Lower leg skin (tissue), 4 donors: ENCODE results near the gene KMT2C. TPM values are rescaled to one million over a fixed set of nuclear protein-coding genes. Genes with fewer than 3 reads are reported as not detected.

ENCODE experiments used
- DNase-seq, 2 donors: peaks; one replicate each; pipeline ENCODE4 v3.0.0-alpha.2; 2019; ENCODE audit warnings: low spot score in 2 of 2
- H3K4me3 ChIP-seq: fragments of 200-600 bp; sonication (generic); 2 replicates; pipeline ENCODE4 v1.5.1; 2017; ENCODE audit warnings: mild to moderate bottlenecking, low read depth; ENCODE audit not compliant: poor library complexity, severe bottlenecking
- CTCF ChIP-seq, 3 donors: fragments of 450-650 bp; IDR thresholded peaks; one replicate each; pipeline ENCODE4 v1.5.1; 2016; ENCODE audit warnings: antibody characterized with exemption in 3 of 3, mild to moderate bottlenecking in 3 of 3, moderate library complexity in 2 of 3
- POLR2A ChIP-seq, 2 donors: fragments of 450-650 bp; IDR thresholded peaks; one replicate each; pipeline ENCODE4 v1.6.1; 2016 to 2017; ENCODE audit warnings: antibody characterized with exemption in 2 of 2, mild to moderate bottlenecking in 1 of 2, moderate library complexity in 1 of 2
- WGBS, 2 donors: methylation state at CpG; one replicate each; pipeline ENCODE4 v1.1.5; 2018; 5-methylcytosine and 5-hydroxymethylcytosine counted together
- intact Hi-C: fragments of 100-400 bp; cut with DNase I; formaldehyde crosslinking; loops from one replicate; pipeline ENCODE4 v1.15.0; 2023; ENCODE audit warnings: low total_unique reads
- total RNA-seq, 4 donors: library from RNA; depleted of rRNA; stranded (reverse); fragments of >200 nt; gene quantifications; one replicate each; pipeline ENCODE4 v1.1.0, GENCODE V29; 2016

Gene KMT2C
- total RNA-seq, 4 donors from 2014 or later, result 64.6 to 79.3 (median 74.7) TPM

- no peak for DNase-seq
- intact Hi-C loops, result no loop called here
- no peak overlapping the region for H3K4me3 ChIP-seq
- WGBS, 2 donors, result 53 to 59% methylated on average over 4 of the region's 4 CpGs
- TF ChIP-seq CTCF (IDR thresholded peaks at IDR 0.05), result no peak
- TF ChIP-seq POLR2A (IDR thresholded peaks at IDR 0.05), result no peak
Observed at GRCh38 chr7:152185558-152185957, 250.2 kb downstream of the KMT2C start.

- H3K4me3 ChIP-seq, result no peak overlapping the region
- 94 to 100% methylated on average over 1 of the region's 1 CpG for WGBS, 2 donors
- intact Hi-C loops, result no loop called here
- TF ChIP-seq CTCF (IDR thresholded peaks at IDR 0.05) (no peak), POLR2A (IDR thresholded peaks at IDR 0.05) (no peak)
- DNase-seq, result no peak
Observed at GRCh38 chr7:152180587-152180986, 255.2 kb downstream of the KMT2C start.

- intact Hi-C loops, result no loop called here
- 93 to 100% methylated on average over 5 of the region's 5 CpGs for WGBS, 2 donors
- TF ChIP-seq CTCF (IDR thresholded peaks at IDR 0.05) (no peak), POLR2A (IDR thresholded peaks at IDR 0.05) (no peak)
- DNase-seq, result no peak
- no peak overlapping the region for H3K4me3 ChIP-seq
Observed at GRCh38 chr7:152180048-152180447, 255.8 kb downstream of the KMT2C start.

GRCh38 chr7:152178405-152179058 lies 257.3 kb downstream of the KMT2C start:
- no peak overlapping the region for H3K4me3 ChIP-seq
- intact Hi-C loops, result no loop called here
- no peak for DNase-seq
- TF ChIP-seq CTCF (IDR thresholded peaks at IDR 0.05) (no peak), POLR2A (IDR thresholded peaks at IDR 0.05) (no peak)
- WGBS, 2 donors, result 94 to 96% methylated on average over 3 of the region's 3 CpGs

- 89 to 98% methylated on average over 7 of the region's 7 CpGs for WGBS, 2 donors
- intact Hi-C loops, result no loop called here
- DNase-seq, result peak in 1 of 2 donors; percentile 76
- no peak for TF ChIP-seq POLR2A (IDR thresholded peaks at IDR 0.05)
- no peak for TF ChIP-seq CTCF (IDR thresholded peaks at IDR 0.05)
- no peak overlapping the region for H3K4me3 ChIP-seq
Observed at GRCh38 chr7:152177681-152178404, 258.0 kb downstream of the KMT2C start.
